Dedifferentiated amniotic fluid mesenchymal stem cell (primary cell): ENCODE data around the gene CDC40.
"Not testable (repeated sequence)": the region's sequence is repeated elsewhere in the genome, so short reads cannot be mapped to it uniquely, and the experiment has no call there.

ENCODE experiments used
- DNase-seq: peaks from one replicate; pipeline ENCODE4 v3.0.0-alpha.2; 2016; ENCODE audit errors: extremely low spot score

The CDC40 gene

DNA sequence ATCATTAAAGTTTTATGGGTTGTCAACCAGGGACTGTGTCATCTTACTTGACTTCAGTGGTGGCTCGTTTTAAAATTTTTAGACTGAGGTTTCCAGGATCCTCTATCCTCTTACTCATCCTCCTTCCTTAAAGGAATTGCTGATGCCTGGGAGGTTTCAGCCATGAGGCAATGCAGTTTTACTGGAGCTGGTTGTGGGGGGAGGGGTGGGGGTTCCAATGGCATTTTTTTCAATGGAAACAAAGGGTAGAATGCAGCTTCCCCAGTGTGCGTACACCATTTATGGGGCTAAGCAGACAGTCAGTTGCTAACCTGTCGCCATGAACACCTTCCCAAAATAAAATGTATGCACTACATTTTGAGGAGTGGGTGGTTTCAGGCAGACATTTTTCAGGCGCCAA is 89.9 kb downstream of the CDC40 start:
- no peak for DNase-seq

DNA sequence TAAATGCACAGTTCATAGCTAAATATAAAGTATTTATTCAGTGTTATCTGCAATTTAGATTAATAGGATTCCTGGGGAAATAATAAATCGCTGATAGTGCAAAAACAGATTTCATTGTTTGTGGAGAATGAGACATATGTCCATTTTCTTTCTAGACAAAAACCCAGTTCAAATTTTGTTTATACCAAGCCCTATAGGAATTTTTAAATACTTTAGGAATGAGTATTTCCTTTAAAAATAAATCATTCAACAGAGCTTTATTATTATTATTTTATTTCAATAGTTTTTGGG is 91.5 kb downstream of the CDC40 start:
- no peak for DNase-seq

DNA sequence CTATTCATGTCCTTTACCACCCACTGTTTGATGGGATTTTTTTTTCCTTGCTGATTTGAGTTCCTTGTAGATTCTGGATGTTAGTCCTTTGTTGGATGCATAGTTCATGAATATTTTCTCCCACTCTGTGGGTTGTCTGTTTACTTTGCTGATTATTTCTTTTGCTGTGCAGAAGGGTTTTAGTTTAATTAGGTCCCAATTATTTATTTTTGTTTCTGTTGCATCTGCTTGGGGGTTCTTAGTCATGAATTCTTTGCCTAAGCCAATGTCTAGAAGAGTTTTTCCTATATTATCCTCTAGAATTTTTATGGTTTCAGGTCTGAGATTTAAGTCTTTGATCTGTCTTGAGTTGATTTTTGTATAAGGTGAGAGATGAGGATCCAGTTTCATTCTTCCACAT is 92.6 kb downstream of the CDC40 start:
- DNase-seq = not testable (repeated sequence)

DNA sequence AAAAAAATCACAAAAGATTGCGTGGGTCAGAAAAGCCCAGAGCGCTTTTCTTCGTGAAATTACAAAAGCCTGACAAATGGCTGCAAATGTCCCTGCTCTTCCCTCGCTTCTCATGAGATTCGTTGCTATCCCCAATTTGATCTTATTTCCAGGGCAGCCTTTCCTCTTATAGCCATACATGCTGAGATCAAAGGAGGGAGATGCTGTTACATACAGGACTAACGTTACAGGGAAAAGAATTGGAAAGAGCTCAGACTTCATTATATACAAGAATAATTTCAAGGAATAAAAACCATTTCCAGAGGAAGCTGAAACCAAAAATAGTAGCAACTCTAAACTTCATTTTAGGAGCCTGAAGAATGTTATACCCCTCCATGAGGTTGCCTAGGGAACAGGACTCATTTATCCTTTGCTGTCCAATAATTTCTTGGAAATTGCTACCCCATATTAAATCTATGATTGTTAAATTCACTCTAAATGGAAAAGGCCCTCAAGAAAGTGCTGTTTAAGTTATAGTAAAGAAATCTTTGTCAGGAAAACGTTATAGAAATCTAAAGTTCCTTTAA is 97.0 kb downstream of the CDC40 start:
- DNase-seq = no peak
